A549 treated with RU486 at 1 μM for 4 hours (cell line): ENCODE results near the gene KRR1. TPM values are rescaled to one million over a fixed set of nuclear protein-coding genes. Genes with fewer than 3 reads are reported as not detected.

Experiments
- total RNA-seq: library from RNA; stranded (reverse); fragments of 200-300 nt; extraction: Qiagen RNA extraction; gene quantifications from 5 replicates; pipeline ENCODE4 v1.2.3, GENCODE V29; 2022; ENCODE audit warnings: low read depth

KRR1 gene
- 59.5 to 98.4 TPM (median 63.3 TPM) in 5 replicates for total RNA-seq

GRCh38 chr12:75511116-75512048 lies at the start of gene KRR1:
TSS of gene KRR1 (minus strand) at chr12:75511609. CDS start at chr12:75511597, 12 bp downstream.

DNA sequence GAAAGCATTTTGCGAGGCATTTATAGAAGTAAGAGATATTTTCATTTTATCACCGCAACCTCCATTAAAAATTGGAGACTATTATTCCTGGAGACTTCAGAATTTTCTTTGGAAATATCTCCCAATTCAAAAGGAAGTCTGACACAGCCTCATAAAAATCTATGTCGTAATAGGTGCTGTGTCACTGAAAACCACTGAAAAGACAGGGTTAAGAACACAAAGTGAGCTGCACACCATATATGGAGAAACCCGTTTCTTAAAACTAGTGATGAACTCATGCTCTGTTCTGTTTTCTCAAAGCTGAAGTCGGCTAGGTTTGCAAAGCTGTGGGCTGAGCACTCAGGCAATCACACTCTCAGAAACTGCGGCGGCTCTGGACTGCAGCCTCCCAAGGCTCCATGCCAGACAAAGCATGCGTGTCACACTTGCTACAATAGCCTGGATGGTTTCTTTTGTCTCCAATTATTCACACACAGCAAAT lies 30.9 kb downstream of the KRR1 start, which contains the start of gene GLIPR1:
Gene GLIPR1 (plus strand): TSS at position 287 of the 481 bp plus-strand sequence. CDS start 126 bp downstream, at position 413.

Other genes with a start within 250 kb of the KRR1 start
- 1.3 to 3.0 TPM (median 1.6 TPM) in 5 replicates for gene CAPS2, start 181.3 kb downstream of the KRR1 start, total RNA-seq
- gene GLIPR1L1, start 176.9 kb downstream of the KRR1 start, total RNA-seq = not detected in 5 replicates
- 0.14 to 0.41 TPM (median 0.18 TPM) in 4 of 5 replicates, not detected in the other for gene GLIPR1L2, start 120.5 kb downstream of the KRR1 start, total RNA-seq
- gene GLIPR1, start 30.9 kb downstream of the KRR1 start, total RNA-seq = 24.7 to 34.6 TPM (median 29.9 TPM) in 5 replicates